H1 (cell line): ENCODE results near the gene OLFM3.

Experiments
- POLR2AphosphoS5 ChIP-seq: IDR thresholded peaks from 2 replicates; pipeline ENCODE4 v1.6.1; 2011; ENCODE audit warnings: low read depth, low read length
- RFX5 ChIP-seq: IDR thresholded peaks from 2 replicates; pipeline ENCODE4 v1.6.1; 2011; ENCODE audit warnings: low read depth, low read length, improper control_type of control experiment, borderline replicate concordance
- SIX5 ChIP-seq: IDR thresholded peaks from 2 replicates; pipeline ENCODE4 v1.6.1; 2011; ENCODE audit warnings: mild to moderate bottlenecking, low read depth, low read length
- SP1 ChIP-seq: IDR thresholded peaks from 2 replicates; pipeline ENCODE4 v1.6.1; 2011; ENCODE audit warnings: low read depth, low read length
- TEAD4 ChIP-seq: IDR thresholded peaks from 2 replicates; pipeline ENCODE4 v1.6.1; 2012; ENCODE audit warnings: low read depth, low read length, inconsistent platforms, mixed read lengths
- YY1 ChIP-seq: IDR thresholded peaks from 2 replicates; pipeline ENCODE4 v1.6.1; 2011; ENCODE audit warnings: low read depth, mild to moderate bottlenecking, low read length

DNA sequence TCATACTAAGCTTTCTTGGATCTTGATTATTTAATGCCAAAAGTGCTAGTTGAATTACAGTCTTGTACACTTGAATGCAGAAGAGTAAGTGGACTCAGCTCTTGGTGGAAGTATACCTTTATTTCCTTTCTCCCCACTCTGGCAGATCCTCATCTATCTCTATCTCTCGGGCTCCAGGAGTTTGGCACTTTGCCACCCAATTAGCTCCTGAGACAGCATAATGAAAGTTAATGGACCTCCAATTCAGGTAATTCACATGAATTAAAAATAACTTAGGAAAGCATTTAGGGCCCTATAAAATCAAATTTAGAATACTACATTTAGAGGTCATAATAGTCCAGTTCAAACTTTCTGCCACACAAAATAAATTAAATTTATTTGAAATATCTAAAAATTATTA, 67.4 kb downstream of the OLFM3 start:
- no peak for TF ChIP-seq POLR2AphosphoS5
- TF ChIP-seq YY1: no peak
- no peak for TF ChIP-seq SP1
- no peak for TF ChIP-seq RFX5
- TF ChIP-seq SIX5: no peak
- TF ChIP-seq TEAD4: no peak
